Neural crest cell (in vitro differentiated cells): ENCODE results near the gene GTF2IRD1. TPM values are rescaled to one million over a fixed set of nuclear protein-coding genes. Genes with fewer than 3 reads are reported as not detected.
A peak's percentile ranks its signal among the peaks of the same experiment; 100 is the strongest.

Experiments used
- DNase-seq: peaks from one replicate; pipeline ENCODE4 v3.0.0; 2021; ENCODE audit warnings: low read depth, mixed read lengths, low spot score
- H3K27ac Mint-ChIP-seq: one replicate; pipeline ENCODE4 v1.8.0; 2021; ENCODE audit warnings: mild to moderate bottlenecking, mixed read lengths; ENCODE audit not compliant: unreplicated experiment
- H3K27me3 Mint-ChIP-seq: 2 replicates; pipeline ENCODE4 v1.8.0; 2021; ENCODE audit warnings: low read depth, mild to moderate bottlenecking, mixed read lengths
- H3K36me3 Mint-ChIP-seq: 2 replicates; pipeline ENCODE4 v1.8.0; 2021; ENCODE audit warnings: low read depth, mild to moderate bottlenecking, mixed read lengths
- H3K4me1 Mint-ChIP-seq: 2 replicates; pipeline ENCODE4 v1.8.0; 2021; ENCODE audit warnings: mixed read lengths
- H3K4me3 Mint-ChIP-seq: one replicate; pipeline ENCODE4 v1.8.0; 2021; ENCODE audit warnings: mild to moderate bottlenecking, mixed read lengths
- H3K9me3 Mint-ChIP-seq: 2 replicates; pipeline ENCODE4 v1.8.0; 2021; ENCODE audit warnings: mixed read lengths
- CTCF ChIP-seq: fragments of 200-600 bp; sonication (generic); conservative IDR thresholded peaks from 2 replicates; pipeline ENCODE4 v1.5.0; 2021; ENCODE audit warnings: antibody characterized with exemption, mild to moderate bottlenecking
- total RNA-seq: library from RNA; stranded (reverse); gene quantifications from 2 replicates; pipeline ENCODE4 v1.2.1, GENCODE V29; 2021

GTF2IRD1 gene
- total RNA-seq, 1 donor from 2014 or later: 50.1 TPM

GRCh38 chr7:74461970-74462706, 8.4 kb downstream of the GTF2IRD1 start:
- Mint-ChIP-seq H3K9me3 (no peaks in the 10 kb centered on the region), H3K4me1 (peaks cover 17% of the 10 kb centered on the region), H3K27ac (no peak overlapping the region), H3K36me3 (no peaks in the 10 kb centered on the region), H3K4me3 (peak overlapping the region; percentile 22), H3K27me3 (no peaks in the 10 kb centered on the region)
- no peak for TF ChIP-seq CTCF
- no peak for DNase-seq

- Mint-ChIP-seq H3K4me3 (no peak overlapping the region), H3K27me3 (no peaks in the 10 kb centered on the region), H3K27ac (no peak overlapping the region), H3K36me3 (no peaks in the 10 kb centered on the region), H3K4me1 (peaks cover 13% of the 10 kb centered on the region), H3K9me3 (no peaks in the 10 kb centered on the region)
- no peak for DNase-seq
- no peak for TF ChIP-seq CTCF
Measured at GRCh38 chr7:74462707-74463100, 9.0 kb downstream of the GTF2IRD1 start.

GRCh38 chr7:74464931-74465886, 11.5 kb downstream of the GTF2IRD1 start:
- Mint-ChIP-seq H3K4me3 (no peak overlapping the region), H3K27me3 (no peaks in the 10 kb centered on the region), H3K36me3 (no peaks in the 10 kb centered on the region), H3K27ac (peak overlapping the region; percentile 27), H3K9me3 (no peaks in the 10 kb centered on the region), H3K4me1 (peaks cover 5% of the 10 kb centered on the region)
- no peak for DNase-seq
- TF ChIP-seq CTCF: no peak

DNA sequence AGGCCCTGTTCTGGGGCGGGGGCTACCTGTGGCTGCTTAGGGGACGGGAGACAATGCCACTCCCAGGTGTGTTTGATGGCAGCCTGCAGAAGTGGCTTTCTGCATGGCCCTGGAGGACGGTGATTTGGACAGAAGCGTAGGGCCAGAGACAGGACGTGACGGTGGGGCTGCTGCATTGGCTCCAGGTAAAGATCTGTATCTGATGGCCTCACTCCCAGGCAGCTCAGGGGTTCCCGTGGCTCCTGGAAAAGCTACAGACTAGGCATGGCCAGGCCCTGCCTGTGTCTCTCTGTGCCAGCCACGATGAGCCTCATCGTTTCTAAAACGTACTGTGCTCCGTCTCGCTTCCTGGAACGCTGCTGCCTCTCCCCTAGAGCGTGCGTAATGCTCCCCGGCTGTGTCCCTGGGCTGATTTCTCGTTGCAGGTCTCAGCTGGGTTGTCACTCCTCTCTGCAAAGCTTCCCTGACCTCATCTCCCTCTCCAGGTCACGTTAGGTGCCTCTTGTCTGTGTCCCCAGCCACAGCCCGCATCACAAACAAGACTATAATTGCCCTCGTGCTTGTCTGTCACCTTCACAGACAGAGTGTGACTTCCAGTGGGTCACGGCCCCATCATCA, 12.6 kb downstream of the GTF2IRD1 start:
- H3K4me3 Mint-ChIP-seq: no peak overlapping the region
- no peaks in the 10 kb centered on the region for H3K36me3 Mint-ChIP-seq
- H3K4me1 Mint-ChIP-seq: peaks cover 5% of the 10 kb centered on the region
- DNase-seq: no peak
- TF ChIP-seq CTCF: no peak
- H3K27ac Mint-ChIP-seq: no peak overlapping the region
- no peaks in the 10 kb centered on the region for H3K27me3 Mint-ChIP-seq
- H3K9me3 Mint-ChIP-seq: no peaks in the 10 kb centered on the region

DNA sequence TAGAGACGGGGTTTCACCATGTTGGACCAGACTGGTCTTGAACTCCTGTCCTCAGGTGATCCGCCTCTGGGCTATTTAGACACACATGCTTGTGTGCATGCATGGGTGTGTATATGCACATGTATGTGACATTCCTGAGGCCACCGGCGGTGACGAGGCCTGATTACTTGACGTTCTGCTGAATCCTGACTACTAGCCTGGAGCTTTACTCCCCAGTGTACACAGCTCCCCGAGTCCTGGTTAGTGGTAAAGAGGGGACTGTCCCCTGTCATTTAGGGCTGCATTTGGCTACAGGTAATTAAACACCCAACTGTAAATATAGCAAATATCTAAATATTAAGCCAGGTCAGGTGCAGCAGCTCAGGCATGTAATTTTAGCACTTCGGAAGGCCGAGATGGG, 14.2 kb downstream of the GTF2IRD1 start:
- Mint-ChIP-seq H3K36me3 (no peaks in the 10 kb centered on the region), H3K27ac (no peak overlapping the region), H3K27me3 (no peaks in the 10 kb centered on the region), H3K4me1 (peaks cover 5% of the 10 kb centered on the region), H3K4me3 (no peak overlapping the region), H3K9me3 (no peaks in the 10 kb centered on the region)
- no peak for TF ChIP-seq CTCF
- DNase-seq: no peak
